SK-N-MC (cell line): ENCODE results near the gene UAP1L1.

Experiments
- DNase-seq: peaks from one replicate; pipeline ENCODE4 v3.0.0-alpha.2; 2011; ENCODE audit warnings: low read depth, low spot score
- H3K27ac ChIP-seq: fragments of 200-600 bp; sonication (generic); 2 replicates; pipeline ENCODE4 v1.5.1; 2016; ENCODE audit warnings: mixed run types
- H3K36me3 ChIP-seq: fragments of 200-600 bp; sonication (generic); 2 replicates; pipeline ENCODE4 v1.6.1; 2017; ENCODE audit warnings: antibody characterized with exemption, low read length, mixed read lengths; ENCODE audit not compliant: insufficient read depth
- H3K4me3 ChIP-seq: fragments of 200-600 bp; sonication (generic); 2 replicates; pipeline ENCODE4 v1.5.1; 2016
- H3K9ac ChIP-seq: fragments of 200-600 bp; sonication (generic); 2 replicates; pipeline ENCODE4 v1.8.0; 2017; ENCODE audit warnings: mixed run types, mixed read lengths; ENCODE audit not compliant: insufficient read length
- H3K9me3 ChIP-seq: fragments of 200-600 bp; sonication (generic); 2 replicates; pipeline ENCODE4 v1.6.1; 2017; ENCODE audit warnings: low read depth, mild to moderate bottlenecking, antibody characterized with exemption, low read length, moderate library complexity, mixed read lengths
- EZH2 ChIP-seq: fragments of 200-600 bp; sonication (generic); IDR thresholded peaks from one replicate; pipeline ENCODE4 v1.6.1; 2017; ENCODE audit warnings: antibody characterized with exemption
- FOXP2 ChIP-seq: optimal IDR thresholded peaks from 2 replicates; pipeline ENCODE3; 2011; ENCODE audit warnings: mild to moderate bottlenecking, moderate library complexity; ENCODE audit not compliant: insufficient read depth; ENCODE audit errors: extremely low read length, control extremely low read depth
- POLR2AphosphoS5 ChIP-seq: IDR thresholded peaks from 2 replicates; pipeline ENCODE4 v1.6.1; 2012; ENCODE audit warnings: mild to moderate bottlenecking, low read depth, low read length, borderline replicate concordance

UAP1L1 gene

GRCh38 chr9:137088121-137088520 is 10.8 kb downstream of the UAP1L1 start:
- Histone ChIP-seq H3K27ac (no peak overlapping the region), H3K36me3 (peaks cover 9% of the 10 kb centered on the region), H3K9me3 (no peaks in the 10 kb centered on the region), H3K4me3 (peak overlapping the region; percentile 91), H3K9ac (peak overlapping the region; percentile 83)
- DNase-seq, result no peak
- TF ChIP-seq EZH2 (no peak), FOXP2 (no peak), POLR2AphosphoS5 (no peak)

- no peak for TF ChIP-seq POLR2AphosphoS5
- TF ChIP-seq EZH2, result no peak
- no peak for TF ChIP-seq FOXP2
- Histone ChIP-seq H3K36me3 (peaks cover 9% of the 10 kb centered on the region), H3K9me3 (no peaks in the 10 kb centered on the region), H3K27ac (no peak overlapping the region), H3K4me3 (no peak overlapping the region), H3K9ac (no peak overlapping the region)
- DNase-seq, result no peak
Observed at GRCh38 chr9:137089232-137089947, 12.1 kb downstream of the UAP1L1 start.

GRCh38 chr9:137095664-137096517 is 18.6 kb downstream of the UAP1L1 start:
- TF ChIP-seq POLR2AphosphoS5 (no peak), FOXP2 (no peak), EZH2 (no peak)
- Histone ChIP-seq H3K36me3 (peaks cover 28% of the 10 kb centered on the region; the same call in 1 of the 2 replicates), H3K4me3 (no peak overlapping the region), H3K9me3 (no peaks in the 10 kb centered on the region), H3K27ac (no peak overlapping the region), H3K9ac (no peak overlapping the region)
- DNase-seq, result no peak

GRCh38 chr9:137096785-137097546 is 19.6 kb downstream of the UAP1L1 start:
- H3K36me3 ChIP-seq, result peaks cover 39% of the 10 kb centered on the region
- H3K4me3 ChIP-seq, result no peak overlapping the region
- no peak for TF ChIP-seq POLR2AphosphoS5
- no peak for TF ChIP-seq EZH2
- no peak for TF ChIP-seq FOXP2
- H3K9ac ChIP-seq, result no peak overlapping the region
- no peak for DNase-seq
- H3K27ac ChIP-seq, result no peak overlapping the region
- H3K9me3 ChIP-seq, result no peaks in the 10 kb centered on the region

- Histone ChIP-seq H3K4me3 (no peak overlapping the region), H3K27ac (no peak overlapping the region), H3K9me3 (no peaks in the 10 kb centered on the region), H3K9ac (no peak overlapping the region), H3K36me3 (peaks cover 48% of the 10 kb centered on the region)
- DNase-seq, result no peak
- TF ChIP-seq EZH2, result no peak
- no peak for TF ChIP-seq POLR2AphosphoS5
- no peak for TF ChIP-seq FOXP2
Observed at GRCh38 chr9:137097761-137098462, 20.6 kb downstream of the UAP1L1 start.

GRCh38 chr9:137099231-137099630 is 21.9 kb downstream of the UAP1L1 start:
- TF ChIP-seq FOXP2 (no peak), EZH2 (no peak), POLR2AphosphoS5 (no peak)
- peaks cover 59% of the 10 kb centered on the region for H3K36me3 ChIP-seq
- H3K9ac ChIP-seq, result no peak overlapping the region

GRCh38 chr9:137103206-137103999 is 26.1 kb downstream of the UAP1L1 start:
- Histone ChIP-seq H3K9ac (no peak overlapping the region), H3K4me3 (no peak overlapping the region), H3K27ac (no peak overlapping the region), H3K9me3 (no peaks in the 10 kb centered on the region), H3K36me3 (peaks cover 53% of the 10 kb centered on the region)
- no peak for TF ChIP-seq EZH2
- TF ChIP-seq FOXP2, result no peak
- no peak for TF ChIP-seq POLR2AphosphoS5
- DNase-seq, result no peak

More at GRCh38 chr9:137099231-137099630, 21.9 kb downstream of the UAP1L1 start:
- DNase-seq, result no peak
- Histone ChIP-seq H3K9me3 (no peaks in the 10 kb centered on the region), H3K4me3 (no peak overlapping the region), H3K27ac (no peak overlapping the region)
